Amygdala (tissue), 56 donors: ENCODE measurements around the gene SLC22A17.

Experiments used
- DNase-seq, 56 donors: peaks; one replicate each; lab custom pipeline; 2025; lab: John Stamatoyannopoulos, UW

The SLC22A17 gene

GRCh38 chr14:23297611-23298277, 54.9 kb downstream of the SLC22A17 start:
- DNase-seq = no peak

- no peak for DNase-seq
Observed at GRCh38 chr14:23297096-23297495, 55.6 kb downstream of the SLC22A17 start.
